Spleen (tissue), 7 donors: Measurements from ENCODE around the gene MISP.

ENCODE experiments used
- POLR2AphosphoS5 ChIP-seq, 3 donors: sonication (generic); formaldehyde crosslinking; IDR thresholded peaks; one replicate each; pipeline ENCODE4 v1.5.1; 2017; ENCODE audit warnings: antibody characterized with exemption in 3 of 3
- TF ChIP-seq, protein P1 (sequence below), 11 experiments: fragments of 200-600 bp in 7 of 11; fragments of 450-650 bp in 4 of 11; sonication (generic) in 4 of 11; IDR thresholded peaks in 8 of 11; conservative IDR thresholded peaks in 3 of 11; 1 replicate in 7 of 11; 2 replicates in 4 of 11; pipeline versions ENCODE4 v1.4.0 to v1.8.0; 2016 to 2021; ENCODE audit warnings: antibody characterized with exemption in 11 of 11, inconsistent platforms in 4 of 11, mild to moderate bottlenecking in 1 of 11
- donor health status: DM: no; HTN: no; CAD: no; lungs with moderate emphysema.
- donor health status: DM: no; HTN: no; CAD: no.
- donor health status: DM: no; HTN: no; CAD: no.

DNA sequence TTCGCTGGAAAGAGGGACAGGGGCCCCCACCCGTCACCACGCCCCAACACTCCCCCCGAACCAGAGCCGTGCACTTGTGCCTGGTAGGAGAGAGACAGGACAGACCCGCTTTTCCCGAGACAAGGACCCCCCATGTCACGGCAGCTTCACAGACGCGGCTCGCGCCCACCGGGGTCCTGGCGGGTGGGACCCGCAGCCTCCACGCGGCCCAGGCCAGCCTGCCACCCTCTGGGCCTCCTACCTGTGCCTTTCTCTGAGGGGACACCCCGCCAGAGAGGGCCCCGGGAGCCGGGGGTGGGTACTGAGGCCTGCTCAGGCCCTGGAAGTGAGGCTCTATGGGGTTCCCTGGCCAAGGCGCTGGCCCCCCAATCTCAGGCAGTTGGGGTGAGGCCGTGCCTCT is 4.0 kb upstream of the MISP start:
- TF ChIP-seq POLR2AphosphoS5 (IDR thresholded peaks at IDR 0.05), result no peak
- TF ChIP-seq, protein P1, sequence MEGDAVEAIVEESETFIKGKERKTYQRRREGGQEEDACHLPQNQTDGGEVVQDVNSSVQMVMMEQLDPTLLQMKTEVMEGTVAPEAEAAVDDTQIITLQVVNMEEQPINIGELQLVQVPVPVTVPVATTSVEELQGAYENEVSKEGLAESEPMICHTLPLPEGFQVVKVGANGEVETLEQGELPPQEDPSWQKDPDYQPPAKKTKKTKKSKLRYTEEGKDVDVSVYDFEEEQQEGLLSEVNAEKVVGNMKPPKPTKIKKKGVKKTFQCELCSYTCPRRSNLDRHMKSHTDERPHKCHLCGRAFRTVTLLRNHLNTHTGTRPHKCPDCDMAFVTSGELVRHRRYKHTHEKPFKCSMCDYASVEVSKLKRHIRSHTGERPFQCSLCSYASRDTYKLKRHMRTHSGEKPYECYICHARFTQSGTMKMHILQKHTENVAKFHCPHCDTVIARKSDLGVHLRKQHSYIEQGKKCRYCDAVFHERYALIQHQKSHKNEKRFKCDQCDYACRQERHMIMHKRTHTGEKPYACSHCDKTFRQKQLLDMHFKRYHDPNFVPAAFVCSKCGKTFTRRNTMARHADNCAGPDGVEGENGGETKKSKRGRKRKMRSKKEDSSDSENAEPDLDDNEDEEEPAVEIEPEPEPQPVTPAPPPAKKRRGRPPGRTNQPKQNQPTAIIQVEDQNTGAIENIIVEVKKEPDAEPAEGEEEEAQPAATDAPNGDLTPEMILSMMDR (IDR thresholded peaks at IDR 0.05 in 8 of 11, conservative IDR thresholded peaks at IDR 0.05 in 3 of 11), result no peak
